Measurements from ENCODE around the gene OR6Y1. TPM values are rescaled to one million over a fixed set of nuclear protein-coding genes. Genes with fewer than 3 reads are reported as not detected.

Gene OR6Y1
- total RNA-seq, 3 donors from 2014 or later (not counting 1 experiment from before 2014, with no cell fraction given), result not detected

DNA sequence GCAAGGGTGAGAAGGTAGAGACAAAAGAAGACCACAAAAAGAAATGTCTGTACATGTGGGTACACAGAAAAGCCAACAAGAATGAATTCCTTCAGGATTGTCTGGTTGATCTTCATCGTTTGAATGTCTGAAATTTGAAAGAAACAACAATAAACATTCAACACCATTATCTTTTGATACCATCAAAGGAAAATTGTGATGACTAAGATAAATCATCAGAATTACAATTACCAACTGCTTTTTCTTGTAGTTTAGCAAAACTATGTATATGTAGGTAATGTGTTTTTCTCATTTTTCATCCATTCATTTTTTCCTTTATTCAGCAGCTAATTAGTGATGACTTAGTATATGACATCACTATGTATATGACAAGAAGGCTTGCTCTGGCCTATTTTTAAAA lies 25.5 kb upstream of the OR6Y1 start, which contains the start of gene OR10X1:
TSS of gene OR10X1 (minus strand) at position 167 of the 400 bp plus-strand sequence. CDS start at position 167, 0 bp downstream.
- Mint-ChIP-seq H3K4me3 (no peak within 1 kb of the TSS), H3K27me3 (ENCODE audit: low read depth in 2 of 2) (peaks cover 17 to 58% of the 10 kb centered on the region in 2 donors), H3K4me1 (no peaks in the 10 kb centered on the region), H3K9me3 (no peaks in the 10 kb centered on the region), H3K36me3 (no peaks in the 10 kb centered on the region), H3K27ac (no peak within 1 kb of the TSS)
- ATAC-seq (no peak), DNase-seq (no peak)
- TF ChIP-seq, protein P1, sequence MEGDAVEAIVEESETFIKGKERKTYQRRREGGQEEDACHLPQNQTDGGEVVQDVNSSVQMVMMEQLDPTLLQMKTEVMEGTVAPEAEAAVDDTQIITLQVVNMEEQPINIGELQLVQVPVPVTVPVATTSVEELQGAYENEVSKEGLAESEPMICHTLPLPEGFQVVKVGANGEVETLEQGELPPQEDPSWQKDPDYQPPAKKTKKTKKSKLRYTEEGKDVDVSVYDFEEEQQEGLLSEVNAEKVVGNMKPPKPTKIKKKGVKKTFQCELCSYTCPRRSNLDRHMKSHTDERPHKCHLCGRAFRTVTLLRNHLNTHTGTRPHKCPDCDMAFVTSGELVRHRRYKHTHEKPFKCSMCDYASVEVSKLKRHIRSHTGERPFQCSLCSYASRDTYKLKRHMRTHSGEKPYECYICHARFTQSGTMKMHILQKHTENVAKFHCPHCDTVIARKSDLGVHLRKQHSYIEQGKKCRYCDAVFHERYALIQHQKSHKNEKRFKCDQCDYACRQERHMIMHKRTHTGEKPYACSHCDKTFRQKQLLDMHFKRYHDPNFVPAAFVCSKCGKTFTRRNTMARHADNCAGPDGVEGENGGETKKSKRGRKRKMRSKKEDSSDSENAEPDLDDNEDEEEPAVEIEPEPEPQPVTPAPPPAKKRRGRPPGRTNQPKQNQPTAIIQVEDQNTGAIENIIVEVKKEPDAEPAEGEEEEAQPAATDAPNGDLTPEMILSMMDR (IDR thresholded peaks at IDR 0.05), result no peak
- H3K4me3 ChIP-seq (ENCODE audit: low read length), result no peak within 1 kb of the TSS
- no peaks in the 10 kb centered on the region for H3K9me3 ChIP-seq (ENCODE audit: control insufficient read depth, insufficient read depth, low read length)
- no peaks in the 10 kb centered on the region for H3K4me1 ChIP-seq (ENCODE audit: control insufficient read depth, insufficient read depth, low read length)
- H3K36me3 ChIP-seq (ENCODE audit: control insufficient read depth, insufficient read depth, low read length), result no peaks in the 10 kb centered on the region
- no peak within 1 kb of the TSS for H3K27ac ChIP-seq (ENCODE audit: low read length)
- intact Hi-C loops (cut with micrococcal nuclease), result no loop called here
- peaks cover 4% of the 10 kb centered on the region for H3K27me3 ChIP-seq (ENCODE audit: control insufficient read depth, insufficient read depth, low read length)
- WGBS (ENCODE audit: insufficient coverage), result no CpG with 5 or more reads among the region's 1 CpG

DNA sequence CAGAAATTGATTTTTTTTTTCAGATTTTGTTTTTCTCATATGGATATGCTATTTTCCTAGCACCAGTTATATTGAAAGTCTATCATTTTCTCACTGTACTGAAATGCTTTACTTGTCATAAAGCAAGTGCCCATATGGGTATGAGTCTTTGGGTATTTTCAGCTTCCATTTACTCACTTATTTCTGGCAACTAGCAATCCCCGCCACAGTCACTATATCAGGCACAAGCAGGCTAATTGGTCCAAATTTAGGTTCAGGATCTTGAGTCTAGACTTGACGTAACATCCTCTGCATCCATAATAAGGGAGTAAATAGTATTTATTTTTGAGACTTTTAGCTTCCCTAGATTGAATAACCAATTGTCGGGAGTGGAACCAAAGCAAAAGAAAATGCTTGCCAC lies 23.4 kb upstream of the OR6Y1 start:
- Mint-ChIP-seq H3K9me3 (no peaks in the 10 kb centered on the region), H3K36me3 (no peaks in the 10 kb centered on the region), H3K27me3 (ENCODE audit: low read depth in 2 of 2) (peaks cover 14 to 52% of the 10 kb centered on the region in 2 donors), H3K27ac (no peak overlapping the region), H3K4me1 (no peaks in the 10 kb centered on the region), H3K4me3 (no peak overlapping the region)
- intact Hi-C loops (cut with micrococcal nuclease), result no loop called here
- TF ChIP-seq, protein P1 (IDR thresholded peaks at IDR 0.05), result no peak
- 94% methylated on average over 1 of the region's 3 CpGs for WGBS (ENCODE audit: insufficient coverage)
- H3K9me3 ChIP-seq (ENCODE audit: control insufficient read depth, insufficient read depth, low read length), result no peaks in the 10 kb centered on the region
- H3K4me1 ChIP-seq (ENCODE audit: control insufficient read depth, insufficient read depth, low read length), result no peaks in the 10 kb centered on the region
- DNase-seq (no peak), ATAC-seq (no peak)
- H3K36me3 ChIP-seq (ENCODE audit: control insufficient read depth, insufficient read depth, low read length), result no peaks in the 10 kb centered on the region
- peaks cover 4% of the 10 kb centered on the region for H3K27me3 ChIP-seq (ENCODE audit: control insufficient read depth, insufficient read depth, low read length)
- H3K4me3 ChIP-seq (ENCODE audit: low read length), result no peak overlapping the region
- H3K27ac ChIP-seq (ENCODE audit: low read length), result no peak overlapping the region

DNA sequence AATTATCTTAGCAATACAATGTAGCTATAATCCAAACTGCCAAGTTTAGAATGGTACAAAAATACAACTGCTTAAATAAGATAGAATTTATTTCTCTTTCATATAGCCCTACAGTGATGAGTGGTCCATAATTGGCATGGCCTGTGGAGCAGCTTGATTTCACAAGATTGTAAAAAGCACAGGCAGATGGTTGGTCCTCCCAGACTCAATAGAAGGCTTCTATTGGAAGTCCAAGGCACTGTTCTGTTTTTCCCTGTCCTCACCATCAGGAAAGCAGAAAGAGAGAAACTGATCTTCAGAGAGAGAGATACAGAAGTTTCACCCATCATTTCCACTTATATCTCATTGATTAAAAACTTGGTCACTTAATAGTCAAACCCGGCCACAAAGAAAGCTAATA lies 18.0 kb upstream of the OR6Y1 start:
- Histone ChIP-seq H3K4me3 (ENCODE audit: low read length) (no peak overlapping the region), H3K27me3 (ENCODE audit: control insufficient read depth, insufficient read depth, low read length) (peaks cover 4% of the 10 kb centered on the region), H3K27ac (ENCODE audit: low read length) (no peak overlapping the region), H3K4me1 (ENCODE audit: control insufficient read depth, insufficient read depth, low read length) (no peaks in the 10 kb centered on the region), H3K36me3 (ENCODE audit: control insufficient read depth, insufficient read depth, low read length) (no peaks in the 10 kb centered on the region), H3K9me3 (ENCODE audit: control insufficient read depth, insufficient read depth, low read length) (no peaks in the 10 kb centered on the region)
- Mint-ChIP-seq H3K27me3 (ENCODE audit: low read depth in 2 of 2) (peaks cover 35 to 41% of the 10 kb centered on the region in 2 donors), H3K36me3 (no peaks in the 10 kb centered on the region), H3K4me3 (no peak overlapping the region), H3K27ac (no peak overlapping the region), H3K4me1 (no peaks in the 10 kb centered on the region), H3K9me3 (no peaks in the 10 kb centered on the region)
- no peak for DNase-seq
- intact Hi-C loops (cut with micrococcal nuclease), result no loop called here
- ATAC-seq, result no peak
- WGBS (ENCODE audit: insufficient coverage), result 100% methylated on average over 1 of the region's 1 CpG
- TF ChIP-seq, protein P1 (IDR thresholded peaks at IDR 0.05), result no peak

DNA sequence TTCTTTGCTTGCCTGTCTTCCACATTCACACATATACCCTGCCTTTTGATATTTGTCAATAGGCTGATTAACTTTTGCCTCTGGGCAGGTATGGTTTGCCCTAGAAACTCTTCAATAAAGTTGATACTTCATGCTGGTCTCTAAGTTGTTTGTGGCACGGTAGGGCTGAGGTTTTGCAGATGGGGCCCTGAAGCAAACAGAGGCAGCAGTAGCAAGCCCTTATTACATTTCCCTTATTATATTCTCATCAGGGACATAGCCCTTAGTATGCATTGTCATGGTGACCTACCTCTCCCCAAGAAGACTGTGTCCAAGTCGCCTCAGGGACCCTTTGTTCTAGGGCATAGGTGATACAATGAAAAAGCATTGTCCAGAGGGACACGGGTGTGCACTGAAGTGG lies 16.3 kb upstream of the OR6Y1 start, which contains the start of gene OR6P1:
TSS of gene OR6P1 (minus strand) at position 101 of the 400 bp plus-strand sequence. CDS start 6,976 bp downstream, outside the sequence.
- H3K36me3 Mint-ChIP-seq, result no peaks in the 10 kb centered on the region
- ATAC-seq, result no peak
- no peaks in the 10 kb centered on the region for H3K36me3 ChIP-seq (ENCODE audit: control insufficient read depth, insufficient read depth, low read length)
- H3K4me3 ChIP-seq (ENCODE audit: low read length), result no peak within 1 kb of the TSS
- H3K27me3 ChIP-seq (ENCODE audit: control insufficient read depth, insufficient read depth, low read length), result peaks cover 4% of the 10 kb centered on the region
- H3K4me1 Mint-ChIP-seq, result no peaks in the 10 kb centered on the region
- peaks cover 35 to 48% of the 10 kb centered on the region in 2 donors for H3K27me3 Mint-ChIP-seq (ENCODE audit: low read depth in 2 of 2)
- 83% methylated on average over 3 of the region's 3 CpGs for WGBS (ENCODE audit: insufficient coverage)
- TF ChIP-seq, protein P1 (IDR thresholded peaks at IDR 0.05), result no peak
- no peaks in the 10 kb centered on the region for H3K9me3 ChIP-seq (ENCODE audit: control insufficient read depth, insufficient read depth, low read length)
- H3K4me1 ChIP-seq (ENCODE audit: control insufficient read depth, insufficient read depth, low read length), result no peaks in the 10 kb centered on the region
- intact Hi-C loops (cut with micrococcal nuclease), result no loop called here
- no peak within 1 kb of the TSS for H3K4me3 Mint-ChIP-seq
- no peak within 1 kb of the TSS for H3K27ac ChIP-seq (ENCODE audit: low read length)
- H3K27ac Mint-ChIP-seq, result no peak within 1 kb of the TSS
- no peaks in the 10 kb centered on the region for H3K9me3 Mint-ChIP-seq
- no peak for DNase-seq

Data from natural killer cell (primary cell).